Endothelial cell of umbilical vein (primary cell): Measurements from ENCODE around the gene ELMO1. TPM values are rescaled to one million over a fixed set of nuclear protein-coding genes. Genes with fewer than 3 reads are reported as not detected.

Experiments used
- BruUV-seq: library from RNA; stranded (reverse); fragments of 400-500 nt; replicated peaks from 2 replicates; lab custom pipeline; 2021; lab: Mats Ljungman, UMichigan
- CTCF ChIA-PET: fragments of 300-600, 350-600 bp; sonication (Branson Sonifier 250); formaldehyde crosslinking; loops from one replicate; lab custom pipeline; 2021; ENCODE audit warnings: antibody characterized with exemption, inconsistent platforms; lab: Charles Lee
- POLR2A ChIA-PET: fragments of 300-600, 350-600 bp; sonication (Branson Sonifier 250); formaldehyde crosslinking; loops from one replicate; lab custom pipeline; 2021; ENCODE audit warnings: antibody characterized with exemption, inconsistent platforms; lab: Charles Lee
- DNase-seq: peaks from one replicate; pipeline ENCODE4 v3.0.0-alpha.2; 2011; ENCODE audit warnings: low read depth, low spot score
- FAIRE-seq: peaks from 2 replicates; lab custom pipeline; 2011; peaks lifted over from hg19 to GRCh38; lab: Jason Lieb, UNC
- H2AFZ ChIP-seq: 2 replicates; pipeline ENCODE4 v1.6.0; 2012; ENCODE audit warnings: low read depth, low read length, control low read depth, inconsistent platforms
- H3K27ac ChIP-seq: 2 replicates; pipeline ENCODE4 v1.5.1; 2011; ENCODE audit warnings: low read depth, mild to moderate bottlenecking, control low read depth, low read length, moderate library complexity; ENCODE audit not compliant: insufficient read depth
- H3K27me3 ChIP-seq, 2 experiments: 2 replicates each; pipeline versions ENCODE4 v1.6.0 to v1.6.1; 2011; ENCODE audit warnings: low read length in 2 of 2, mixed read lengths in 1 of 2; ENCODE audit not compliant: control insufficient read depth in 2 of 2, insufficient read depth in 2 of 2
- H3K36me3 ChIP-seq, 2 experiments: 2 replicates in 1 of 2; 3 replicates in 1 of 2; pipeline ENCODE4 v1.5.1; 2011; ENCODE audit warnings: low read length in 2 of 2, mild to moderate bottlenecking in 1 of 2, moderate library complexity in 1 of 2; ENCODE audit not compliant: control insufficient read depth in 2 of 2, insufficient read depth in 2 of 2; ENCODE audit errors: extremely low read depth in 1 of 2
- H3K4me1 ChIP-seq: 3 replicates; pipeline ENCODE4 v1.5.1; 2011; ENCODE audit warnings: mild to moderate bottlenecking, low read length; ENCODE audit not compliant: control insufficient read depth, insufficient read depth; ENCODE audit errors: extremely low read depth
- H3K4me2 ChIP-seq: 2 replicates; pipeline ENCODE4 v1.6.1; 2011; ENCODE audit warnings: low read length, control low read depth, mixed read lengths; ENCODE audit not compliant: insufficient read depth
- H3K4me3 ChIP-seq, 3 experiments: fragments of 200-600 bp in 1 of 3; sonication (generic), shearing (Covaris generic) in 1 of 3; replicated peaks in 1 of 3; 2 replicates each; pipeline ENCODE4 v1.5.1; 2011 to 2016; ENCODE audit warnings: control low read depth in 3 of 3, low read length in 3 of 3, mild to moderate bottlenecking in 2 of 3, inconsistent platforms in 1 of 3, low read depth in 1 of 3, moderate library complexity in 1 of 3; ENCODE audit not compliant: insufficient read depth in 1 of 3
- H3K79me2 ChIP-seq: 2 replicates; pipeline ENCODE4 v1.6.0; 2012; ENCODE audit warnings: low read length, inconsistent platforms; ENCODE audit not compliant: control insufficient read depth, insufficient read depth
- H3K9ac ChIP-seq: replicated peaks from 2 replicates; pipeline ENCODE3; 2011; ENCODE audit warnings: low read length, control low read depth; ENCODE audit not compliant: insufficient read depth; ENCODE audit errors: extremely low read depth
- H3K9me1 ChIP-seq: replicated peaks from 3 replicates; pipeline ENCODE4 v1.6.0; 2011; ENCODE audit warnings: mild to moderate bottlenecking, low read length; ENCODE audit not compliant: control insufficient read depth, insufficient read depth; ENCODE audit errors: extremely low read depth
- H3K9me3 ChIP-seq: replicated peaks from 2 replicates; pipeline ENCODE4 v1.5.1; 2012; ENCODE audit warnings: low read length, inconsistent platforms; ENCODE audit not compliant: control insufficient read depth, insufficient read depth
- H4K20me1 ChIP-seq: replicated peaks from 2 replicates; pipeline ENCODE3; 2011; ENCODE audit warnings: mild to moderate bottlenecking, low read length; ENCODE audit not compliant: control insufficient read depth, insufficient read depth; ENCODE audit errors: extremely low read depth
- CTCF ChIP-seq, 2 donors: IDR thresholded peaks; 1 replicate in 1 of 2; 2 replicates in 1 of 2; pipeline ENCODE4 v1.5.1; 2011; ENCODE audit warnings: low read length in 2 of 2, mild to moderate bottlenecking in 2 of 2, moderate library complexity in 2 of 2, control low read depth in 1 of 2, inconsistent platforms in 1 of 2, low read depth in 1 of 2; ENCODE audit not compliant: insufficient read depth in 1 of 2; ENCODE audit errors: extremely low read depth in 1 of 2
- EZH2 ChIP-seq: IDR thresholded peaks from 2 replicates; pipeline ENCODE4 v1.6.1; 2012; ENCODE audit warnings: borderline replicate concordance, low read depth, mild to moderate bottlenecking, moderate library complexity, low read length, inconsistent platforms; ENCODE audit not compliant: severe bottlenecking
- JUN ChIP-seq: IDR thresholded peaks from 2 replicates; pipeline ENCODE4 v1.6.1; 2011; ENCODE audit warnings: borderline replicate concordance, low read depth; ENCODE audit not compliant: insufficient read length, insufficient read depth
- MAX ChIP-seq: IDR thresholded peaks from 2 replicates; pipeline ENCODE4 v1.6.1; 2011; ENCODE audit not compliant: insufficient read depth, insufficient read length
- MYC ChIP-seq: IDR thresholded peaks from one replicate; pipeline ENCODE4 v1.6.1; 2011; ENCODE audit warnings: mild to moderate bottlenecking, low read depth, low read length
- POLR2A ChIP-seq: IDR thresholded peaks from 2 replicates; pipeline ENCODE4 v1.6.1; 2012; ENCODE audit warnings: low read depth, mild to moderate bottlenecking, control low read depth, low read length
- POLR2AphosphoS5 ChIP-seq: IDR thresholded peaks from 2 replicates; pipeline ENCODE4 v1.6.1; 2012; ENCODE audit warnings: low read depth, mild to moderate bottlenecking, control low read depth, low read length, moderate library complexity; ENCODE audit not compliant: insufficient read depth
- dilution Hi-C: fragments of 300-500 bp; cut with MboI; formaldehyde crosslinking; loops from one replicate; pipeline ENCODE4 v1.15.0; 2019; ENCODE audit warnings: low sequenced_read_pairs; ENCODE audit not compliant: extremely low pct_ligation_motif_present
- intact Hi-C: fragments of 100-400 bp; cut with micrococcal nuclease; formaldehyde crosslinking; loops from one replicate; pipeline ENCODE4 v1.10.0; 2022
- polyA plus RNA-seq, 4 experiments: library from polyadenylated mRNA; depleted of rRNA in 3 of 4; stranded (reverse) in 3 of 4; unstranded in 1 of 4; fragments of >200 nt; gene quantifications; 2 replicates each; pipeline versions ENCODE4 v1.2.1 to v1.2.3, GENCODE V29; 2011 to 2012; ENCODE audit warnings: missing spikeins in 1 of 4
- total RNA-seq: library from RNA; stranded (reverse); gene quantifications from 2 replicates; pipeline ENCODE4 v1.2.3, GENCODE V29; 2021

Gene ELMO1
- total and polyA plus RNA-seq, 2 donors (not counting 3 experiments of a cell fraction or from before 2014, with no cell fraction given), result 17.0 to 30.6 TPM

GRCh38 chr7:36995776-36996175 is 452.9 kb downstream of the ELMO1 start:
- H3K4me1 ChIP-seq, result no peaks in the 10 kb centered on the region
- H3K9ac ChIP-seq, result no peak overlapping the region
- H3K4me3 ChIP-seq, result no peak overlapping the region
- ChIA-PET CTCF (interaction anchor here (0.8 to 2.5 kb wide), 5 partner anchors 8 to 186 kb away, joined by 3 to 12 read pairs (median 5); no protein-coding TSS in a partner anchor), POLR2A (no interaction called here)
- H2AFZ ChIP-seq, result no peak overlapping the region
- H3K4me2 ChIP-seq, result no peak overlapping the region
- BruUV-seq, result no TSS peak
- no peaks in the 10 kb centered on the region for H3K36me3 ChIP-seq
- H3K27ac ChIP-seq, result no peak overlapping the region
- intact Hi-C loops, result no loop called here
- no peak for TF ChIP-seq MAX
- H3K27me3 ChIP-seq, result no peaks in the 10 kb centered on the region
- DNase-seq (no peak), FAIRE-seq (no peak)
- H4K20me1 ChIP-seq, result no peaks in the 10 kb centered on the region
- no peaks in the 10 kb centered on the region for H3K9me3 ChIP-seq
- no peaks in the 10 kb centered on the region for H3K79me2 ChIP-seq
- no peaks in the 10 kb centered on the region for H3K9me1 ChIP-seq
- dilution Hi-C loops, result loop anchor here (25.0 kb wide), 1 partner anchor 192 kb away; no protein-coding TSS in a partner anchor

- H3K27me3 ChIP-seq, result no peaks in the 10 kb centered on the region
- no peak overlapping the region for H3K27ac ChIP-seq
- POLR2A ChIA-PET, result no interaction called here
- no peak for TF ChIP-seq MAX
- no peak for TF ChIP-seq CTCF (IDR thresholded peaks at IDR 0.05; ENCODE audit: extremely low read depth in 1 of 2, insufficient read depth in 1 of 2, low read depth in 1 of 2, low read length in 2 of 2)
- TF ChIP-seq MYC, result no peak
- no peak for TF ChIP-seq POLR2AphosphoS5
- peak; percentile 10 for TF ChIP-seq JUN
- no peak for TF ChIP-seq POLR2A
- no peak for TF ChIP-seq EZH2
- H3K9me1 ChIP-seq, result no peaks in the 10 kb centered on the region
- no peaks in the 10 kb centered on the region for H4K20me1 ChIP-seq
- dilution Hi-C loops (loop anchor here (25.0 kb wide), 1 partner anchor 193 kb away; no protein-coding TSS in a partner anchor), intact Hi-C loops (no loop called here)
- H3K4me2 ChIP-seq, result no peak overlapping the region
- H3K4me3 ChIP-seq, result no peak overlapping the region
- DNase-seq (no peak), FAIRE-seq (no peak)
- CTCF ChIA-PET, result interaction anchor here (1.0 to 2.5 kb wide), 2 partner anchors 27 to 187 kb away, joined by 4 to 12 read pairs; no protein-coding TSS in a partner anchor
- no peaks in the 10 kb centered on the region for H3K79me2 ChIP-seq
- no peak overlapping the region for H2AFZ ChIP-seq
- no peak overlapping the region for H3K9ac ChIP-seq
- no peaks in the 10 kb centered on the region for H3K36me3 ChIP-seq
- no TSS peak for BruUV-seq
- no peaks in the 10 kb centered on the region for H3K9me3 ChIP-seq
- no peaks in the 10 kb centered on the region for H3K4me1 ChIP-seq
Measured at GRCh38 chr7:36994456-36995112, 454.1 kb downstream of the ELMO1 start.
